Esophagus mucosa (tissue), 1 donor: ENCODE data around the gene FAM8A1. TPM values are rescaled to one million over a fixed set of nuclear protein-coding genes. Genes with fewer than 3 reads are reported as not detected.
A peak's percentile ranks its signal among the peaks of the same experiment; 100 is the strongest.

Source experiments
- ATAC-seq: fragments of 200-7000 bp; cut with Tn5 transposase; one replicate; pipeline ENCODE4 v1.9.1; 2020
- total RNA-seq: library from RNA; stranded (reverse); gene quantifications from one replicate; pipeline ENCODE4 v1.2.4, GENCODE V29; 2023
- donor health status: DM: yes; HTN: yes; CAD: no.

Gene FAM8A1
- total RNA-seq, 1 donor from 2014 or later: 7.6 TPM

- no peak for ATAC-seq
Measured at GRCh38 chr6:17602888-17603287, 2.8 kb downstream of the FAM8A1 start.

GRCh38 chr6:17606606-17607005, 6.5 kb downstream of the FAM8A1 start:
- ATAC-seq: no peak

- no peak for ATAC-seq
Measured at GRCh38 chr6:17610835-17611234, 10.7 kb downstream of the FAM8A1 start.

- no peak for ATAC-seq
Measured at GRCh38 chr6:17612048-17612447, 11.9 kb downstream of the FAM8A1 start.

- no peak for ATAC-seq
Measured at GRCh38 chr6:17615794-17616193, 15.7 kb downstream of the FAM8A1 start.

GRCh38 chr6:17621003-17621402, 20.9 kb downstream of the FAM8A1 start:
- ATAC-seq: no peak

- no peak for ATAC-seq
Measured at GRCh38 chr6:17622144-17622543, 22.0 kb downstream of the FAM8A1 start.

GRCh38 chr6:17624396-17624795, 24.3 kb downstream of the FAM8A1 start:
- no peak for ATAC-seq

- no peak for ATAC-seq
Measured at GRCh38 chr6:17628873-17629272, 28.8 kb downstream of the FAM8A1 start.

- ATAC-seq: no peak
Measured at GRCh38 chr6:17629824-17630510, 29.9 kb downstream of the FAM8A1 start.

- no peak for ATAC-seq
Measured at GRCh38 chr6:17630511-17631073, 30.5 kb downstream of the FAM8A1 start.

- ATAC-seq: no peak
Measured at GRCh38 chr6:17632934-17633333, 32.8 kb downstream of the FAM8A1 start.

GRCh38 chr6:17633465-17634188, 33.5 kb downstream of the FAM8A1 start:
- ATAC-seq: no peak

- ATAC-seq: no peak
Measured at GRCh38 chr6:17635568-17635967, 35.5 kb downstream of the FAM8A1 start.

- no peak for ATAC-seq
Measured at GRCh38 chr6:17638212-17638715, 38.2 kb downstream of the FAM8A1 start.

GRCh38 chr6:17640477-17640917, 40.4 kb downstream of the FAM8A1 start:
- ATAC-seq: no peak

GRCh38 chr6:17648745-17649144, 48.6 kb downstream of the FAM8A1 start:
- ATAC-seq: no peak

- ATAC-seq: no peak
Measured at GRCh38 chr6:17650656-17651309, 50.7 kb downstream of the FAM8A1 start.

GRCh38 chr6:17653198-17653882, 53.2 kb downstream of the FAM8A1 start:
- ATAC-seq: peak; percentile 72

- no peak for ATAC-seq
Measured at GRCh38 chr6:17656092-17656491, 56.0 kb downstream of the FAM8A1 start.

GRCh38 chr6:17656644-17657043, 56.5 kb downstream of the FAM8A1 start:
- ATAC-seq: no peak
